Measurements from ENCODE around the gene BIRC6.

BIRC6 gene

DNA sequence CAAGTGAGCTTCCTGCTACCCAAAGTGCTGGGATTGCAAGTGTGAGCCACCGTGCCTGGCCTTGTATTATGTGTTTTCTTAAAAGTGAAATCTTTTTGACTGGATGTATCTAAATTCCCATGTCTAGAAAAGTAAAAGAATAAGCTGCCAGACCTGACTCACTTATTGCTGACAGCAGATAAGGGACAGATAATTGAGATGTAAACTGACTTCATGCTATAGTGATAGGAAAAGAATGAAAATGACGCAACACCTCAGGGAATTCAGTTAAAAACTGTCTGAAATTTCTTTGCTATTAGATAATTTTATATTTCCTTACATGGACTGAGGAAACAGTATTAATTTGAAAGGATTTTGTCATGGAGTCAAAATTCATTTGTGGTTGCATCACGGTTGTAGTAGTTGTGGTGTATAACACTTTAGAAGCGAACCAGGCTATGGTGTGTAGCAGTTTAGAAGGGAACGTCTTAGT, 290.4 kb downstream of the BIRC6 start:
- DNase-seq (ENCODE audit: low read depth): peak; percentile 63
- no peak overlapping the region for H3K4me3 ChIP-seq (ENCODE audit: control insufficient read depth, low read depth, low read length)
- TF ChIP-seq, protein P1, sequence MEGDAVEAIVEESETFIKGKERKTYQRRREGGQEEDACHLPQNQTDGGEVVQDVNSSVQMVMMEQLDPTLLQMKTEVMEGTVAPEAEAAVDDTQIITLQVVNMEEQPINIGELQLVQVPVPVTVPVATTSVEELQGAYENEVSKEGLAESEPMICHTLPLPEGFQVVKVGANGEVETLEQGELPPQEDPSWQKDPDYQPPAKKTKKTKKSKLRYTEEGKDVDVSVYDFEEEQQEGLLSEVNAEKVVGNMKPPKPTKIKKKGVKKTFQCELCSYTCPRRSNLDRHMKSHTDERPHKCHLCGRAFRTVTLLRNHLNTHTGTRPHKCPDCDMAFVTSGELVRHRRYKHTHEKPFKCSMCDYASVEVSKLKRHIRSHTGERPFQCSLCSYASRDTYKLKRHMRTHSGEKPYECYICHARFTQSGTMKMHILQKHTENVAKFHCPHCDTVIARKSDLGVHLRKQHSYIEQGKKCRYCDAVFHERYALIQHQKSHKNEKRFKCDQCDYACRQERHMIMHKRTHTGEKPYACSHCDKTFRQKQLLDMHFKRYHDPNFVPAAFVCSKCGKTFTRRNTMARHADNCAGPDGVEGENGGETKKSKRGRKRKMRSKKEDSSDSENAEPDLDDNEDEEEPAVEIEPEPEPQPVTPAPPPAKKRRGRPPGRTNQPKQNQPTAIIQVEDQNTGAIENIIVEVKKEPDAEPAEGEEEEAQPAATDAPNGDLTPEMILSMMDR (IDR thresholded peaks at IDR 0.05; ENCODE audit: control insufficient read depth, insufficient read depth, low read depth, low read length, missing control alignments): no peak

GRCh38 chr2:32652555-32653209, 295.9 kb downstream of the BIRC6 start:
- H3K4me3 ChIP-seq (ENCODE audit: control insufficient read depth, low read depth, low read length): no peak overlapping the region
- TF ChIP-seq, protein P1 (IDR thresholded peaks at IDR 0.05; ENCODE audit: control insufficient read depth, insufficient read depth, low read depth, low read length, missing control alignments): no peak
- DNase-seq (ENCODE audit: low read depth): no peak

DNA sequence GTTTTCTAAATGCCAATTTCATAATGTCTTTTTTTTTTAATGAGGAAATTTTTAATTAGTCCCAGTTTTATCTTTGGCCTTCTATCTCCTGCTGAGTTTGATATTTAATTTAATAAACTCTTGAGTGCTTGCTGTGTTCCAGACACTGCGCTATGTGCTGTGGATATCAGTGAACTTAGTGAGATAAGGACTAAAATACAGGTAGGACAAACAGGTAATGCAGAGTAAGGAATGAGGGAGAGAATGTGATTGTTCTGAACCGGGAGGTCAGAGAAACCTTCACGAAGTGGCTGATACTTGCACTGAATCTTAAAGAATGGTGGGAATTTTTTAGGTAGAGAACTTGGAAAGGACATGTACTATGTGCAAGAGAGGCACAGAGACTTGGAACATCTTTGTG, 299.2 kb downstream of the BIRC6 start:
- DNase-seq (ENCODE audit: low read depth): no peak
- TF ChIP-seq, protein P1 (IDR thresholded peaks at IDR 0.05; ENCODE audit: control insufficient read depth, insufficient read depth, low read depth, low read length, missing control alignments): no peak
- H3K4me3 ChIP-seq (ENCODE audit: control insufficient read depth, low read depth, low read length): no peak overlapping the region

DNA sequence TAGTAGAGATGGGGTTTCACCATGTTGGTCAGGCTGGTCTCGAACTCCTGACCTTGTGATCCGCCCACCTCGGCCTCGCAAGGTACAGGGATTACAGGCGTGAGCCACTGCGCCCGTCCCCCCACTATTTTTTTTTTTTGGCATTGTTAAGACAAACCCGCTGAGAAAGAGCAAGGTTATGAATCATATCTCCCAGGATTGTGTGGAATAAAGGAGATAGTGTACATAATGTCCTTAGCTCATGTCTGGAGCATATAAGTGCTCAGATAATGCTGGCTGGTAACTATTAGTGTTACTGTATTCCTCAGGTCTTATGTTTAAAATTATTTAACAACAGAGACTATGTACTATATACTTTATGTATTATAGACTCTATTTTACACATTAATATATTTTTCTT, 307.0 kb downstream of the BIRC6 start:
- TF ChIP-seq, protein P1 (IDR thresholded peaks at IDR 0.05; ENCODE audit: control insufficient read depth, insufficient read depth, low read depth, low read length, missing control alignments): no peak
- H3K4me3 ChIP-seq (ENCODE audit: control insufficient read depth, low read depth, low read length): no peak overlapping the region

DNA sequence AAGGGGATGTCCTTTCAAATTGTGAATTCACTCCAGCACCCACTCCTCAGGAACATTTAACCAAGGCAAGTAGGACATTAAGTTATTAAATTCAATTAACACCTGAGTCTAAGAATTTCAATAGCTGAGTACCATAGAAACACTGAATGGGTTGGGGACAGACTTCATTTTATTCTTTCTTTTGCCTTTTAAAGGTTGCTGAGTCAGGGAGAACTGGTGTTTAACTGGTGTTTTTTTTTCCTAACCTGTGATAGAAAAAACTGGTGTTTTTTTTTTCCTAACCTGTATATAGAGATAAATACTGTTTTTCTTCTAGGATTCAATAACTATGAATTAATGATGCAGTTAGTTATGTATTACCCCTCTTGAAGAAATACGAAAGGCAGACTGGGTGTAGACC, 309.9 kb downstream of the BIRC6 start:
- TF ChIP-seq, protein P1 (IDR thresholded peaks at IDR 0.05; ENCODE audit: control insufficient read depth, insufficient read depth, low read depth, low read length, missing control alignments): no peak
- DNase-seq (ENCODE audit: low read depth): no peak
- no peak overlapping the region for H3K4me3 ChIP-seq (ENCODE audit: control insufficient read depth, low read depth, low read length)

More for the DNA sequence above, 307.0 kb downstream of the BIRC6 start:
- no peak for DNase-seq (ENCODE audit: low read depth)

DNA sequence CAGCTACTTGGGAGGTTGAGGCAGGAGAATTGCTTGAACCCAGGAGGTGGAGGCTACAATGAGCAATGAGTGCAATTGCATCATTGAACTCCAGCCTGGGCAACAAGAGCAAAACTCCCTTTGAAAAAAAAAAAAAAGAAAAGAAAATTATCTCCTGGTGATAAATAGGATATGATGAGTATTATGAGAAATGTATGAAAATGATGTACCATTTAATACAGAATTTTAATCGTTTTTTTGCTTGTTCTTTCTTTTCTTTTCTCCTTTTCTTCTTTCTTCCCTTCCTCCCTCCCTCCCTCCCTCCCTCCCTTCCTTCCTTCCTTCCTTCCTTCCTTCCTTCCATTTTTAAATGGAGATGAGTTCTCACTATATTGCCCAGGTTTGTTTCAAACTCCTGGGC, 311.4 kb downstream of the BIRC6 start:
- no peak overlapping the region for H3K4me3 ChIP-seq (ENCODE audit: control insufficient read depth, low read depth, low read length)
- no peak for DNase-seq (ENCODE audit: low read depth)
- TF ChIP-seq, protein P1 (IDR thresholded peaks at IDR 0.05; ENCODE audit: control insufficient read depth, insufficient read depth, low read depth, low read length, missing control alignments): no peak
